HG03439 (cell line): ENCODE results near the gene HMHB1.

Source experiments
- ATAC-seq: cut with Tn5 transposase; IDR thresholded peaks from one replicate; pipeline ENCODE4 v1.9.1; 2021; ENCODE audit warnings: mild to moderate bottlenecking, moderate library complexity; ENCODE audit not compliant: unreplicated experiment

The HMHB1 gene

GRCh38 chr5:143865426-143866025, 53.6 kb downstream of the HMHB1 start:
- no peak for ATAC-seq
